GM12864 (cell line): ENCODE results near the gene SMC1A.
"Not testable (repeated sequence)": the region's sequence is repeated elsewhere in the genome, so short reads cannot be mapped to it uniquely, and the experiment has no call there.

Experiments
- DNase-seq: peaks from one replicate; pipeline ENCODE4 v3.0.0-alpha.2; 2011; ENCODE audit warnings: low read depth
- H3K4me3 ChIP-seq: 2 replicates; pipeline ENCODE4 v1.5.1; 2011; ENCODE audit warnings: mild to moderate bottlenecking, low read depth, low read length, control low read depth
- CTCF ChIP-seq: IDR thresholded peaks from 2 replicates; pipeline ENCODE4 v1.5.1; 2011; ENCODE audit warnings: low read depth, mild to moderate bottlenecking, moderate library complexity, low read length, control low read depth, inconsistent platforms; ENCODE audit errors: missing control alignments

SMC1A gene

GRCh38 chrX:53374923-53375322 is 47.5 kb downstream of the SMC1A start:
- peak; percentile 22 for TF ChIP-seq CTCF
- no peak for DNase-seq
- no peak overlapping the region for H3K4me3 ChIP-seq

- TF ChIP-seq CTCF, result no peak
- H3K4me3 ChIP-seq, result no peak overlapping the region
- DNase-seq, result no peak
Measured at GRCh38 chrX:53374222-53374820, 48.1 kb downstream of the SMC1A start.

GRCh38 chrX:53373307-53373706 is 49.1 kb downstream of the SMC1A start:
- no peak for TF ChIP-seq CTCF

GRCh38 chrX:53366454-53366853 is 56.0 kb downstream of the SMC1A start:
- not testable (repeated sequence) for DNase-seq, H3K4me3 ChIP-seq

More at GRCh38 chrX:53373307-53373706, 49.1 kb downstream of the SMC1A start:
- no peak for DNase-seq
- H3K4me3 ChIP-seq, result no peak overlapping the region

GRCh38 chrX:53362449-53362848 is 60.0 kb downstream of the SMC1A start:
- no peak for DNase-seq
- no peak for TF ChIP-seq CTCF
- H3K4me3 ChIP-seq, result no peak overlapping the region

GRCh38 chrX:53357799-53358530 is 64.5 kb downstream of the SMC1A start:
- TF ChIP-seq CTCF, result no peak
- DNase-seq, result no peak
- no peak overlapping the region for H3K4me3 ChIP-seq

- no peak for DNase-seq
- TF ChIP-seq CTCF, result no peak
- H3K4me3 ChIP-seq, result no peak overlapping the region
Measured at GRCh38 chrX:53356186-53356585, 66.3 kb downstream of the SMC1A start.
